H9 (cell line): ENCODE results near the gene EBLN2. TPM values are rescaled to one million over a fixed set of nuclear protein-coding genes. Genes with fewer than 3 reads are reported as not detected.

Experiments used
- DNase-seq: peaks from one replicate; pipeline ENCODE4 v3.0.0-alpha.2; 2017
- H2AFZ ChIP-seq: one replicate; pipeline ENCODE4 v1.6.1; 2013; ENCODE audit warnings: mild to moderate bottlenecking, low read length, control low read depth, moderate library complexity
- H2AK5ac ChIP-seq: 2 replicates; pipeline ENCODE4 v1.6.1; 2013; ENCODE audit warnings: low read length, control low read depth, mixed read lengths; ENCODE audit not compliant: insufficient read length
- H2BK120ac ChIP-seq: one replicate; pipeline ENCODE4 v1.6.1; 2013; ENCODE audit warnings: low read depth, mild to moderate bottlenecking, low read length, control low read depth, inconsistent platforms; ENCODE audit not compliant: poor library complexity, severe bottlenecking
- H2BK12ac ChIP-seq: 2 replicates; pipeline ENCODE4 v1.6.1; 2013; ENCODE audit warnings: low read length, control low read depth, mixed read lengths, low read depth; ENCODE audit not compliant: insufficient read length
- H2BK15ac ChIP-seq: 2 replicates; pipeline ENCODE4 v1.6.1; 2013; ENCODE audit warnings: low read depth, low read length, control low read depth
- H2BK20ac ChIP-seq: one replicate; pipeline ENCODE4 v1.6.1; 2013; ENCODE audit warnings: low read depth, mild to moderate bottlenecking, low read length, control low read depth, inconsistent platforms; ENCODE audit not compliant: poor library complexity, severe bottlenecking
- H2BK5ac ChIP-seq: 2 replicates; pipeline ENCODE4 v1.6.1; 2013; ENCODE audit warnings: low read length, control low read depth, mixed read lengths; ENCODE audit not compliant: insufficient read length
- H3K14ac ChIP-seq: 2 replicates; pipeline ENCODE4 v1.6.1; 2013; ENCODE audit warnings: low read length, control low read depth; ENCODE audit not compliant: insufficient read depth
- H3K18ac ChIP-seq: 2 replicates; pipeline ENCODE4 v1.6.1; 2013; ENCODE audit warnings: low read depth, mild to moderate bottlenecking, mixed read lengths, low read length, control low read depth; ENCODE audit not compliant: insufficient read length
- H3K23ac ChIP-seq: 2 replicates; pipeline ENCODE4 v1.6.1; 2013; ENCODE audit warnings: low read length, control low read depth, mixed read lengths, low read depth; ENCODE audit not compliant: insufficient read length
- H3K23me2 ChIP-seq: 2 replicates; pipeline ENCODE4 v1.6.1; 2013; ENCODE audit warnings: low read depth, mild to moderate bottlenecking, mixed read lengths, low read length, control low read depth; ENCODE audit not compliant: insufficient read length, poor library complexity, severe bottlenecking
- H3K27ac ChIP-seq: 2 replicates; pipeline ENCODE4 v1.5.1; 2013; ENCODE audit warnings: low read length, control low read depth, mixed read lengths, low read depth; ENCODE audit not compliant: insufficient read length
- H3K27me3 ChIP-seq: 2 replicates; pipeline ENCODE4 v1.6.1; 2013; ENCODE audit warnings: low read length, control low read depth, inconsistent platforms; ENCODE audit not compliant: insufficient read depth
- H3K4ac ChIP-seq: 2 replicates; pipeline ENCODE4 v1.6.1; 2013; ENCODE audit warnings: low read depth, mild to moderate bottlenecking, control low read depth, inconsistent platforms, low read length, moderate library complexity
- H3K4me1 ChIP-seq: 2 replicates; pipeline ENCODE4 v1.6.1; 2013; ENCODE audit warnings: low read length, control low read depth, inconsistent platforms; ENCODE audit not compliant: insufficient read depth
- H3K4me2 ChIP-seq: 2 replicates; pipeline ENCODE4 v1.6.1; 2013; ENCODE audit warnings: low read length, control low read depth, mixed read lengths; ENCODE audit not compliant: insufficient read length, insufficient read depth
- H3K56ac ChIP-seq: 2 replicates; pipeline ENCODE4 v1.6.1; 2013; ENCODE audit warnings: low read depth, mild to moderate bottlenecking, mixed read lengths, low read length, control low read depth; ENCODE audit not compliant: insufficient read length
- H3K79me1 ChIP-seq: 2 replicates; pipeline ENCODE4 v1.6.1; 2013; ENCODE audit warnings: low read depth, mild to moderate bottlenecking, moderate library complexity, low read length, control low read depth, inconsistent platforms; ENCODE audit not compliant: insufficient read depth, poor library complexity, severe bottlenecking
- H3K79me2 ChIP-seq: 2 replicates; pipeline ENCODE4 v1.6.1; 2013; ENCODE audit warnings: low read length, control low read depth, inconsistent platforms; ENCODE audit not compliant: insufficient read depth
- H3K9ac ChIP-seq: 2 replicates; pipeline ENCODE4 v1.6.1; 2013; ENCODE audit warnings: low read length, control low read depth, mixed read lengths; ENCODE audit not compliant: insufficient read length; ENCODE audit errors: extremely low read depth
- H3K9me3 ChIP-seq: one replicate; pipeline ENCODE4 v1.6.1; 2013; ENCODE audit warnings: low read depth, low read length, inconsistent platforms; ENCODE audit not compliant: control insufficient read depth
- H3T11ph ChIP-seq: one replicate; pipeline ENCODE4 v1.6.1; 2013; ENCODE audit warnings: mild to moderate bottlenecking, low read length, control low read depth, inconsistent platforms
- H4K20me1 ChIP-seq: one replicate; pipeline ENCODE4 v1.6.1; 2013; ENCODE audit not compliant: control insufficient read depth, insufficient read length, insufficient read depth
- H4K5ac ChIP-seq: 2 replicates; pipeline ENCODE4 v1.6.1; 2013; ENCODE audit warnings: low read depth, mild to moderate bottlenecking, mixed read lengths, low read length, control low read depth; ENCODE audit not compliant: insufficient read length
- H4K8ac ChIP-seq: replicated peaks from 2 replicates; pipeline ENCODE4 v1.6.1; 2013; ENCODE audit warnings: low read length, control low read depth, mixed read lengths, low read depth; ENCODE audit not compliant: insufficient read length
- H4K91ac ChIP-seq: 2 replicates; pipeline ENCODE4 v1.6.1; 2013; ENCODE audit warnings: low read depth, mild to moderate bottlenecking, moderate library complexity, mixed read lengths, low read length, control low read depth; ENCODE audit not compliant: insufficient read length
- H3K27ac Mint-ChIP-seq, 3 experiments: 2 replicates in 2 of 3; 3 replicates in 1 of 3; pipeline ENCODE4 v1.8.0; 2020 to 2021; ENCODE audit warnings: mixed read lengths in 3 of 3, mild to moderate bottlenecking in 1 of 3, moderate library complexity in 1 of 3
- H3K27me3 Mint-ChIP-seq: 2 replicates; pipeline ENCODE4 v1.8.0; 2021; ENCODE audit warnings: low read depth, mild to moderate bottlenecking, moderate library complexity, mixed read lengths
- H3K36me3 Mint-ChIP-seq, 3 experiments: 2 replicates in 2 of 3; 3 replicates in 1 of 3; pipeline ENCODE4 v1.8.0; 2020 to 2021; ENCODE audit warnings: low read depth in 3 of 3, mixed read lengths in 3 of 3; ENCODE audit not compliant: insufficient read depth in 1 of 3
- H3K4me1 Mint-ChIP-seq, 2 experiments: 2 replicates each; pipeline ENCODE4 v1.8.0; 2020; ENCODE audit warnings: mixed read lengths in 2 of 2
- H3K4me3 Mint-ChIP-seq, 2 experiments: 2 replicates in 1 of 2; 3 replicates in 1 of 2; pipeline ENCODE4 v1.8.0; 2020 to 2021; ENCODE audit warnings: mild to moderate bottlenecking in 2 of 2, mixed read lengths in 2 of 2, moderate library complexity in 1 of 2
- H3K9me3 Mint-ChIP-seq, 2 experiments: 2 replicates in 1 of 2; 3 replicates in 1 of 2; pipeline ENCODE4 v1.8.0; 2020; ENCODE audit warnings: mild to moderate bottlenecking in 2 of 2, mixed read lengths in 2 of 2, moderate library complexity in 1 of 2
- CTCF ChIP-seq: fragments of 200-600 bp; sonication (generic); conservative IDR thresholded peaks from 3 replicates; pipeline ENCODE4 v1.8.0; 2021; ENCODE audit warnings: antibody characterized with exemption, mild to moderate bottlenecking
- WGBS: extraction: QIAGEN DNeasy Blood & Tissue Kit; methylation state at CpG from one replicate; pipeline ENCODE4 v1.1.7; 2013; ENCODE audit warnings: missing lambda C conversion rate, low lambda C conversion rate, mixed read lengths; ENCODE audit not compliant: insufficient read length; ENCODE audit errors: extremely low coverage; 5-methylcytosine and 5-hydroxymethylcytosine counted together
- total RNA-seq: library from RNA; stranded (reverse); gene quantifications from 2 replicates; pipeline ENCODE4 v1.2.1, GENCODE V29; 2021

The EBLN2 gene
- total RNA-seq, 1 experiment from 2014 or later: 6.1 TPM

- no peaks in the 10 kb centered on the region for H4K20me1 ChIP-seq
- H3K23me2 ChIP-seq: no peaks in the 10 kb centered on the region
- no peaks in the 10 kb centered on the region for H3K79me1 ChIP-seq
- H2BK5ac ChIP-seq: no peak overlapping the region
- H2BK15ac ChIP-seq: no peak overlapping the region
- H3K4me1 ChIP-seq: no peaks in the 10 kb centered on the region
- H3K9me3 ChIP-seq: no peaks in the 10 kb centered on the region
- H2BK12ac ChIP-seq: no peak overlapping the region
- no CpG with 5 or more reads among the region's 3 CpGs for WGBS
- H3K9me3 Mint-ChIP-seq: peaks cover 0 to 1% of the 10 kb centered on the region in 2 experiments; a peak in 1 of 5 replicates
- no peak overlapping the region for H2BK120ac ChIP-seq
- 0 out of 2 replicates have a peak, but pooled peaks cover 2% of the 10 kb centered on the region for H3K27me3 Mint-ChIP-seq
- no peak overlapping the region for H3K9ac ChIP-seq
- peaks cover 4 to 8% of the 10 kb centered on the region in 2 experiments; a peak in 3 of 4 replicates for H3K4me1 Mint-ChIP-seq
- H4K8ac ChIP-seq: no peak overlapping the region
- H3K4me3 Mint-ChIP-seq: no peak overlapping the region
- H4K91ac ChIP-seq: no peak overlapping the region
- H2AFZ ChIP-seq: no peak overlapping the region
- H3K23ac ChIP-seq: no peak overlapping the region
- H3K4me2 ChIP-seq: no peak overlapping the region
- H4K5ac ChIP-seq: no peak overlapping the region
- no peak overlapping the region for H3K14ac ChIP-seq
- H2AK5ac ChIP-seq: no peak overlapping the region
- no peak overlapping the region for H3K27ac ChIP-seq
- no peaks in the 10 kb centered on the region for H3K27me3 ChIP-seq
- DNase-seq: no peak
- H3K4ac ChIP-seq: no peak overlapping the region
- no peak overlapping the region for H3T11ph ChIP-seq
- no peak overlapping the region for H3K56ac ChIP-seq
- H3K18ac ChIP-seq: no peak overlapping the region
- TF ChIP-seq CTCF: no peak
- H3K36me3 Mint-ChIP-seq: no peaks in the 10 kb centered on the region
- H2BK20ac ChIP-seq: no peak overlapping the region
- H3K79me2 ChIP-seq: no peaks in the 10 kb centered on the region
- H3K27ac Mint-ChIP-seq: no peak overlapping the region
These were observed 47.3 kb downstream of the EBLN2 start for GRCh38 chr3:73108750-73109149.
